PC-3 (cell line): ENCODE data around the gene KANK2. TPM values are rescaled to one million over a fixed set of nuclear protein-coding genes. Genes with fewer than 3 reads are reported as not detected.

Experiments used
- ATAC-seq: fragments of 200-7000 bp; cut with Tn5 transposase; 2 replicates; pipeline ENCODE4 v1.9.1; 2020; ENCODE audit warnings: mild to moderate bottlenecking, moderate library complexity
- BruUV-seq: library from RNA; stranded (reverse); fragments of 400-500 nt; replicated peaks from 2 replicates; lab custom pipeline; 2021; lab: Mats Ljungman, UMichigan
- CTCF ChIA-PET: fragments of 300-600 bp; sonication (Branson Sonifier 250); formaldehyde crosslinking; loops from one replicate; lab custom pipeline; 2022; ENCODE audit warnings: antibody characterized with exemption; lab: Charles Lee
- POLR2A ChIA-PET: fragments of 300-600 bp; sonication (Branson Sonifier 250); formaldehyde crosslinking; loops from one replicate; lab custom pipeline; 2022; ENCODE audit warnings: antibody characterized with exemption; ENCODE audit not compliant: unreplicated experiment; lab: Charles Lee
- DNase-seq: peaks from one replicate; pipeline ENCODE4 v3.0.0-alpha.2; 2015
- H2AFZ ChIP-seq: fragments of 300-600 bp; sonication (generic); 2 replicates; pipeline ENCODE4 v1.6.0; 2016; ENCODE audit warnings: antibody characterized with exemption, low read length
- H3F3A ChIP-seq: fragments of 300-600 bp; sonication (generic); one replicate; pipeline ENCODE4 v1.6.0; 2017; ENCODE audit warnings: antibody characterized with exemption, low read length, control low read depth, mild to moderate bottlenecking; ENCODE audit not compliant: unreplicated experiment
- H3K27ac ChIP-seq: fragments of 300-600 bp; sonication (generic); 2 replicates; pipeline ENCODE4 v1.5.1; 2016; ENCODE audit warnings: mild to moderate bottlenecking, low read length
- H3K27me3 ChIP-seq: fragments of 300-600 bp; sonication (generic); 2 replicates; pipeline ENCODE4 v1.6.1; 2016; ENCODE audit warnings: low read length, mixed read lengths
- H3K36me3 ChIP-seq: fragments of 300-600 bp; sonication (generic); 2 replicates; pipeline ENCODE4 v1.6.1; 2016; ENCODE audit warnings: low read depth, mixed run types, low read length, mixed read lengths
- H3K4me1 ChIP-seq: fragments of 300-600 bp; sonication (generic); 2 replicates; pipeline ENCODE4 v1.5.1; 2016; ENCODE audit warnings: low read length; ENCODE audit not compliant: insufficient read depth
- H3K4me2 ChIP-seq: fragments of 300-600 bp; sonication (generic); 2 replicates; pipeline ENCODE4 v1.6.0; 2016; ENCODE audit warnings: low read length
- H3K4me3 ChIP-seq: fragments of 300-600 bp; sonication (generic); 2 replicates; pipeline ENCODE4 v1.5.1; 2016; ENCODE audit warnings: mild to moderate bottlenecking, low read length, mixed read lengths
- H3K79me2 ChIP-seq: fragments of 300-600 bp; sonication (generic); 2 replicates; pipeline ENCODE4 v1.6.1; 2017; ENCODE audit warnings: low read length, mixed read lengths
- H3K9ac ChIP-seq: fragments of 300-600 bp; sonication (generic); 2 replicates; pipeline ENCODE4 v1.6.0; 2016; ENCODE audit warnings: mild to moderate bottlenecking, low read length
- H3K9me2 ChIP-seq: fragments of 300-600 bp; sonication (generic); replicated peaks from 2 replicates; pipeline ENCODE4 v1.6.1; 2016; ENCODE audit warnings: mixed run types, low read length, mixed read lengths
- H3K9me3 ChIP-seq: fragments of 300-600 bp; sonication (generic); 2 replicates; pipeline ENCODE4 v1.6.1; 2016; ENCODE audit warnings: low read length, mixed read lengths
- H4K20me1 ChIP-seq: fragments of 300-600 bp; sonication (generic); 2 replicates; pipeline ENCODE4 v1.6.1; 2016; ENCODE audit warnings: low read length, mixed read lengths
- CTCF ChIP-seq: fragments of 300-600 bp; sonication (generic); conservative IDR thresholded peaks from 2 replicates; pipeline ENCODE4 v1.5.1; 2017; ENCODE audit warnings: antibody characterized with exemption, low read depth, mild to moderate bottlenecking, low read length
- EZH2 ChIP-seq: fragments of 300-600 bp; sonication (generic); IDR thresholded peaks from one replicate; pipeline ENCODE4 v1.6.1; 2017; ENCODE audit warnings: antibody characterized with exemption, mild to moderate bottlenecking, low read length; ENCODE audit not compliant: unreplicated experiment
- EZH2phosphoT487 ChIP-seq: fragments of 300-600 bp; sonication (generic); IDR thresholded peaks from 2 replicates; pipeline ENCODE4 v1.6.1; 2018; ENCODE audit warnings: mild to moderate bottlenecking, antibody characterized with exemption, low read length, borderline replicate concordance
- intact Hi-C: fragments of 100-400 bp; cut with micrococcal nuclease; formaldehyde crosslinking; loops from 2 replicates; pipeline ENCODE4 v1.9.0; 2023
- total RNA-seq: library from RNA; depleted of rRNA; stranded (reverse); fragments of >200 nt; gene quantifications from 2 replicates; pipeline ENCODE4 v1.2.3, GENCODE V29; 2014

The KANK2 gene
- total RNA-seq, 1 experiment from 2014 or later: 98.4 TPM

DNA sequence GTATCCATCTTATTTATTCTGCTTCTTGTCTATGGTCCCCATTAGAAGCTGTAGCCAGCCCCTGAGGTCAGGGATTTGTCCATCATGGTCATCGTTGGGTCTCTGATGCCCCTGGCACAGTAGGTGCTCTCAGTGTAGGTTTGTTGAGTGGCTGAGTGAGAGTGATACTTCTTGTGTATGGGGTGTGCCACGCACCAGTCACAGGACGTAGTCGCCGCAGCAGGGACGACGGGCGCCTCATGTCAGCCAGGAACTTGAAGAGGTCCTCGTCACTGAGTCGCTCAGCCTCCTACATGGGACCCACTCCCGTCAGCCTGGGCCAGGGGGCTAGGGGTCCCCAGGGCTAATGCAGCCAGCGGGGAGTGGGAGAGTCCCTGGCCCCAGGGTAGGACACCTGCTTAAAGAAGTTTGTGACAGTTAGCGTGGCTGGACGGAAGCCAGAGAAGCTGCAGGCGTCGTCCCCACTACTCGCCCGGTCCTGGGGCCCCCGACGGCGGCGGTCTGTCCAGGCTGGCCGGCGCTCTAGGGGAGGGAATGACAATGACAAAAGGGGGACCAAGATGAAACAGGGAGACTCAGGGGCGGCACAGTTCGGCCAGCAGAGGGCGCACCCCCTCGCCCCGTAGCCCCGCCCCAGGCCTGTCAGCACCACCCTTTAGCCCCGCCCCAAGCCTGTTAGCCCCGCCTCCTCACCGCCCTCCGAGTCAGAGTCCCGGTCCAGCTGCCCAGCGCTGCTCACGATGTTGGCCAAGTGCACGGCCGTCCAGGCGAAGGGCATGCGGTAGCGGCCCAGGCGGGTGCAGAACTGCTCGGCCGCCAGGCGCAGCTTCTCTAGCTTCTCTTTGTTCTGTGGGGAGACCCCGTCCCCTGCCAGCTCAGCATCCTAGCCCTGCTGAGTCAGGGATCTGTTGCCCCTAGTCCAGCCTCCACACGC is 45.8 kb upstream of the KANK2 start:
- no peak overlapping the region for H3K27ac ChIP-seq
- DNase-seq: peak; percentile 91
- POLR2A ChIA-PET: no interaction called here

GRCh38 chr19:11242025-11242424 is 44.7 kb upstream of the KANK2 start:
- no peak overlapping the region for H2AFZ ChIP-seq
- POLR2A ChIA-PET: no interaction called here
- CTCF ChIA-PET: no interaction called here
- no peak overlapping the region for H3K27ac ChIP-seq
- H3K27me3 ChIP-seq: no peaks in the 10 kb centered on the region
- no peaks in the 10 kb centered on the region for H3K79me2 ChIP-seq
- no peaks in the 10 kb centered on the region for H4K20me1 ChIP-seq
- no peaks in the 10 kb centered on the region for H3F3A ChIP-seq
- ATAC-seq (no peak), DNase-seq (no peak)
- no peaks in the 10 kb centered on the region for H3K9me2 ChIP-seq
- H3K9ac ChIP-seq: no peak overlapping the region
- BruUV-seq: no TSS peak
- H3K9me3 ChIP-seq: no peaks in the 10 kb centered on the region
- H3K36me3 ChIP-seq: no peaks in the 10 kb centered on the region
- H3K4me3 ChIP-seq: no peak overlapping the region
- H3K4me2 ChIP-seq: no peak overlapping the region
- TF ChIP-seq EZH2phosphoT487 (no peak), EZH2 (no peak), CTCF (no peak)
- intact Hi-C loops: no loop called here
- 0 out of 2 replicates have a peak, but pooled peaks cover 3% of the 10 kb centered on the region for H3K4me1 ChIP-seq

More for the DNA sequence above, 45.8 kb upstream of the KANK2 start:
- Histone ChIP-seq H3K36me3 (peaks cover 5% of the 10 kb centered on the region; the same call in 1 of the 2 replicates), H3K9me2 (no peaks in the 10 kb centered on the region), H3K79me2 (no peaks in the 10 kb centered on the region), H3K4me1 (0 out of 2 replicates have a peak, but pooled peaks cover 3% of the 10 kb centered on the region), H4K20me1 (no peaks in the 10 kb centered on the region), H3F3A (no peaks in the 10 kb centered on the region), H3K27me3 (no peaks in the 10 kb centered on the region), H3K9me3 (no peaks in the 10 kb centered on the region), H3K4me3 (no peak overlapping the region), H3K4me2 (peak overlapping the region; percentile 58), H3K9ac (no peak overlapping the region), H2AFZ (no peak overlapping the region)
- no TSS peak for BruUV-seq
- CTCF ChIA-PET: interaction anchor here (0.6 kb wide), 4 partner anchors 13 to 1345 kb away, joined by 3 to 4 read pairs (median 4); no protein-coding TSS in a partner anchor
- intact Hi-C loops: no loop called here
- peak; percentile 97 for ATAC-seq
- TF ChIP-seq CTCF (peak; percentile 92), EZH2 (no peak)
